Myocyte (in vitro differentiated cells): ENCODE measurements around the gene UBE3B. TPM values are rescaled to one million over a fixed set of nuclear protein-coding genes. Genes with fewer than 3 reads are reported as not detected.
"Not testable (repeated sequence)": the region's sequence is repeated elsewhere in the genome, so short reads cannot be mapped to it uniquely, and the experiment has no call there.

Experiments
- DNase-seq: peaks from one replicate; pipeline ENCODE4 v3.0.0-alpha.2; 2012; ENCODE audit warnings: low read depth
- polyA plus RNA-seq: library from polyadenylated mRNA; unstranded; fragments of >200 nt; gene quantifications from one replicate; pipeline ENCODE4 v1.2.1, GENCODE V29; 2012; ENCODE audit warnings: missing spikeins
- total RNA-seq: library from RNA; depleted of rRNA; stranded (reverse); fragments of >200 nt; gene quantifications from 2 replicates; pipeline ENCODE4 v1.2.3, GENCODE V29; 2014

UBE3B gene
- 47.3 and 53.0 TPM in 2 replicates for total RNA-seq
- polyA plus RNA-seq: 30.7 TPM

GRCh38 chr12:109477185-109477962 is at the start of gene UBE3B, which contains the start of gene KCTD10:
Gene UBE3B, plus strand, starts transcription at chr12:109477634. Its CDS starts 5,918 bp downstream, at chr12:109483552.
Gene KCTD10, minus strand, starts transcription at chr12:109477300. Its CDS starts 38 bp downstream, at chr12:109477262.
- peak; percentile 91 for DNase-seq

- DNase-seq: peak; percentile 75
Measured at GRCh38 chr12:109428037-109428629, 49.3 kb upstream of the UBE3B start.

GRCh38 chr12:109428804-109429203 is 48.6 kb upstream of the UBE3B start:
- DNase-seq: not testable (repeated sequence)

GRCh38 chr12:109430244-109430643 is 47.2 kb upstream of the UBE3B start:
- DNase-seq: no peak

- no peak for DNase-seq
Measured at GRCh38 chr12:109432431-109432830, 45.0 kb upstream of the UBE3B start.

- peak; percentile 68 for DNase-seq
Measured at GRCh38 chr12:109432842-109433304, 44.6 kb upstream of the UBE3B start.

- DNase-seq: no peak
Measured at GRCh38 chr12:109433618-109434017, 43.8 kb upstream of the UBE3B start.

- DNase-seq: no peak
Measured at GRCh38 chr12:109434582-109434981, 42.9 kb upstream of the UBE3B start.

GRCh38 chr12:109435428-109436187 is 41.8 kb upstream of the UBE3B start:
- DNase-seq: no peak

GRCh38 chr12:109436188-109436560 is 41.3 kb upstream of the UBE3B start:
- no peak for DNase-seq

- DNase-seq: no peak
Measured at GRCh38 chr12:109439181-109439580, 38.3 kb upstream of the UBE3B start.

- not testable (repeated sequence) for DNase-seq
Measured at GRCh38 chr12:109439951-109440350, 37.5 kb upstream of the UBE3B start.

- DNase-seq: no peak
Measured at GRCh38 chr12:109440851-109441490, 36.5 kb upstream of the UBE3B start.

GRCh38 chr12:109443794-109444193 is 33.6 kb upstream of the UBE3B start:
- DNase-seq: no peak

- DNase-seq: no peak
Measured at GRCh38 chr12:109444259-109444658, 33.2 kb upstream of the UBE3B start.

GRCh38 chr12:109445191-109445609 is 32.2 kb upstream of the UBE3B start:
- peak; percentile 28 for DNase-seq

- no peak for DNase-seq
Measured at GRCh38 chr12:109446869-109447268, 30.6 kb upstream of the UBE3B start.

GRCh38 chr12:109447482-109447881 is 30.0 kb upstream of the UBE3B start:
- no peak for DNase-seq

- no peak for DNase-seq
Measured at GRCh38 chr12:109448272-109448671, 29.2 kb upstream of the UBE3B start.

- DNase-seq: no peak
Measured at GRCh38 chr12:109448707-109449390, 28.6 kb upstream of the UBE3B start.
